ENCODE results near the gene DPH2.

GRCh38 chr1:43983253-43983899, 13.6 kb downstream of the DPH2 start:
- TF ChIP-seq CTCF (IDR thresholded peaks at IDR 0.05; ENCODE audit: borderline replicate concordance, extremely low read depth, low read length, poor library complexity, severe bottlenecking) (no peak), EZH2 (IDR thresholded peaks at IDR 0.05; ENCODE audit: borderline replicate concordance, low read depth, low read length, severe bottlenecking) (no peak)

Data from DND-41 (cell line).